Measurements from ENCODE around the gene PDLIM5. TPM values are rescaled to one million over a fixed set of nuclear protein-coding genes. Genes with fewer than 3 reads are reported as not detected.

The PDLIM5 gene
- total and polyA plus RNA-seq, 5 experiments from 2014 or later, result 29.1 to 46.3 (median 33.6) TPM

GRCh38 chr4:94671113-94671512, 219.4 kb downstream of the PDLIM5 start:
- Mint-ChIP-seq H3K4me1 (no peaks in the 10 kb centered on the region), H3K27me3 (no peaks in the 10 kb centered on the region), H3K9me3 (no peaks in the 10 kb centered on the region), H3K27ac (no peak overlapping the region), H3K4me3 (no peak overlapping the region), H3K36me3 (peaks cover 0 to 10% (median 0%) of the 10 kb centered on the region in 3 donors)
- DNase-seq (no peak), ATAC-seq (no peak)
- POLR2A ChIA-PET, result no interaction called here

- H3K4me1 Mint-ChIP-seq, result no peaks in the 10 kb centered on the region
- peaks cover 0 to 7% (median 2%) of the 10 kb centered on the region in 5 donors for H3K27me3 Mint-ChIP-seq
- H3K9me3 Mint-ChIP-seq, result peaks cover 0 to 3% (median 0%) of the 10 kb centered on the region in 9 donors
- no peak overlapping the region for H3K27ac Mint-ChIP-seq
- DNase-seq (no peak), ATAC-seq (no peak)
- H3K4me3 Mint-ChIP-seq, result no peak overlapping the region
- POLR2A ChIA-PET, result no interaction called here
- H3K36me3 Mint-ChIP-seq, result no peaks in the 10 kb centered on the region
Measured at GRCh38 chr4:94673961-94674360, 222.2 kb downstream of the PDLIM5 start.

GRCh38 chr4:94676970-94677369, 225.2 kb downstream of the PDLIM5 start:
- H3K36me3 Mint-ChIP-seq, result no peaks in the 10 kb centered on the region
- no peak for ATAC-seq
- peaks cover 0 to 7% (median 3%) of the 10 kb centered on the region in 5 donors for H3K27me3 Mint-ChIP-seq
- H3K4me3 Mint-ChIP-seq, result no peak overlapping the region
- DNase-seq, result no peak
- no peaks in the 10 kb centered on the region for H3K4me1 Mint-ChIP-seq
- peaks cover 0 to 3% (median 0%) of the 10 kb centered on the region in 9 donors for H3K9me3 Mint-ChIP-seq
- POLR2A ChIA-PET, result no interaction called here
- no peak overlapping the region for H3K27ac Mint-ChIP-seq

GRCh38 chr4:94678896-94679295, 227.2 kb downstream of the PDLIM5 start:
- Mint-ChIP-seq H3K4me3 (no peak overlapping the region), H3K27ac (no peak overlapping the region), H3K27me3 (peaks cover 0 to 7% (median 3%) of the 10 kb centered on the region in 5 donors), H3K4me1 (no peaks in the 10 kb centered on the region), H3K9me3 (peaks cover 0 to 3% (median 0%) of the 10 kb centered on the region in 9 donors), H3K36me3 (no peaks in the 10 kb centered on the region)
- no peak for ATAC-seq
- POLR2A ChIA-PET, result no interaction called here
- no peak for DNase-seq

- H3K27ac Mint-ChIP-seq, result no peak overlapping the region
- ATAC-seq (no peak), DNase-seq (no peak)
- POLR2A ChIA-PET, result no interaction called here
- no peaks in the 10 kb centered on the region for H3K36me3 Mint-ChIP-seq
- peaks cover 0 to 3% (median 0%) of the 10 kb centered on the region in 9 donors for H3K9me3 Mint-ChIP-seq
- H3K27me3 Mint-ChIP-seq, result peaks cover 0 to 7% (median 3%) of the 10 kb centered on the region in 5 donors
- H3K4me3 Mint-ChIP-seq, result no peak overlapping the region
- H3K4me1 Mint-ChIP-seq, result no peaks in the 10 kb centered on the region
Measured at GRCh38 chr4:94680176-94680862, 228.6 kb downstream of the PDLIM5 start.

- Mint-ChIP-seq H3K9me3 (no peaks in the 10 kb centered on the region), H3K4me3 (no peak overlapping the region), H3K36me3 (no peaks in the 10 kb centered on the region), H3K4me1 (no peaks in the 10 kb centered on the region), H3K27ac (no peak overlapping the region), H3K27me3 (peaks cover 0 to under 1% (median 0%) of the 10 kb centered on the region in 5 donors)
- POLR2A ChIA-PET, result no interaction called here
- DNase-seq (no peak), ATAC-seq (no peak)
Measured at GRCh38 chr4:94686086-94686485, 234.3 kb downstream of the PDLIM5 start.

- Mint-ChIP-seq H3K27me3 (no peaks in the 10 kb centered on the region), H3K4me3 (no peak overlapping the region), H3K9me3 (no peaks in the 10 kb centered on the region), H3K4me1 (no peaks in the 10 kb centered on the region), H3K36me3 (no peaks in the 10 kb centered on the region), H3K27ac (no peak overlapping the region)
- no peak for ATAC-seq
- DNase-seq, result no peak
- POLR2A ChIA-PET, result no interaction called here
Measured at GRCh38 chr4:94689155-94689860, 237.6 kb downstream of the PDLIM5 start.

GRCh38 chr4:94690851-94691254, 239.1 kb downstream of the PDLIM5 start:
- no peaks in the 10 kb centered on the region for H3K4me1 Mint-ChIP-seq
- POLR2A ChIA-PET, result no interaction called here
- no peaks in the 10 kb centered on the region for H3K36me3 Mint-ChIP-seq
- ATAC-seq (no peak), DNase-seq (no peak)
- H3K27me3 Mint-ChIP-seq, result no peaks in the 10 kb centered on the region
- no peak overlapping the region for H3K27ac Mint-ChIP-seq
- no peak overlapping the region for H3K4me3 Mint-ChIP-seq
- H3K9me3 Mint-ChIP-seq, result no peaks in the 10 kb centered on the region

GRCh38 chr4:94691552-94691951, 239.8 kb downstream of the PDLIM5 start:
- DNase-seq (no peak), ATAC-seq (no peak)
- Mint-ChIP-seq H3K27me3 (no peaks in the 10 kb centered on the region), H3K4me3 (no peak overlapping the region), H3K36me3 (no peaks in the 10 kb centered on the region), H3K4me1 (no peaks in the 10 kb centered on the region), H3K27ac (no peak overlapping the region), H3K9me3 (no peaks in the 10 kb centered on the region)
- POLR2A ChIA-PET, result no interaction called here

- no peaks in the 10 kb centered on the region for H3K9me3 Mint-ChIP-seq
Measured at GRCh38 chr4:94695384-94695783, 243.6 kb downstream of the PDLIM5 start.

GRCh38 chr4:94698187-94698586, 246.4 kb downstream of the PDLIM5 start:
- DNase-seq (no peak), ATAC-seq (no peak)
- peaks cover 0 to 2% (median 0%) of the 10 kb centered on the region in 5 donors for H3K27me3 Mint-ChIP-seq
- H3K36me3 Mint-ChIP-seq, result no peaks in the 10 kb centered on the region
- no peak overlapping the region for H3K27ac Mint-ChIP-seq
- no peaks in the 10 kb centered on the region for H3K4me1 Mint-ChIP-seq
- POLR2A ChIA-PET, result no interaction called here
- no peaks in the 10 kb centered on the region for H3K9me3 Mint-ChIP-seq
- no peak overlapping the region for H3K4me3 Mint-ChIP-seq

More at GRCh38 chr4:94695384-94695783, 243.6 kb downstream of the PDLIM5 start:
- ATAC-seq, result no peak
- POLR2A ChIA-PET, result no interaction called here
- Mint-ChIP-seq H3K36me3 (no peaks in the 10 kb centered on the region), H3K4me1 (no peaks in the 10 kb centered on the region), H3K4me3 (no peak overlapping the region), H3K27ac (no peak overlapping the region), H3K27me3 (no peaks in the 10 kb centered on the region)
- DNase-seq, result no peak

GRCh38 chr4:94700298-94700697, 248.6 kb downstream of the PDLIM5 start:
- Mint-ChIP-seq H3K36me3 (no peaks in the 10 kb centered on the region), H3K4me1 (no peaks in the 10 kb centered on the region), H3K27ac (no peak overlapping the region), H3K9me3 (no peaks in the 10 kb centered on the region), H3K4me3 (no peak overlapping the region), H3K27me3 (peaks cover 0 to 2% (median 0%) of the 10 kb centered on the region in 5 donors)
- no peak for DNase-seq
- ATAC-seq, result no peak
- POLR2A ChIA-PET, result no interaction called here

GRCh38 chr4:94701631-94702300, 250.0 kb downstream of the PDLIM5 start:
- POLR2A ChIA-PET, result no interaction called here
- DNase-seq (no peak), ATAC-seq (no peak)
- peaks cover 0 to 4% (median 0%) of the 10 kb centered on the region in 9 donors for H3K9me3 Mint-ChIP-seq
- H3K27me3 Mint-ChIP-seq, result peaks cover 0 to 3% (median 2%) of the 10 kb centered on the region in 5 donors
- H3K4me1 Mint-ChIP-seq, result no peaks in the 10 kb centered on the region
- H3K4me3 Mint-ChIP-seq, result no peak overlapping the region
- H3K36me3 Mint-ChIP-seq, result no peaks in the 10 kb centered on the region
- no peak overlapping the region for H3K27ac Mint-ChIP-seq
